Activated T-helper 2 cell treated with anti-CD3 and anti-CD28 coated beads, Interferon-gamma antibody, Interleukin-2, Interleukin-4, amounts not matched to agents 10 μg/mL and 5 μg/mL and 100 μg/mL, durations not matched to agents 14 hours and 24 hours and 36 hours (primary cell): ENCODE results near the gene OPHN1. TPM values are rescaled to one million over a fixed set of nuclear protein-coding genes. Genes with fewer than 3 reads are reported as not detected.

Source experiments
- DNase-seq: peaks from one replicate; pipeline ENCODE4 v3.0.0; 2021; ENCODE audit warnings: low spot score
- H3K27ac Mint-ChIP-seq: one replicate; pipeline ENCODE4 v1.8.0; 2021; ENCODE audit warnings: mixed read lengths
- H3K27me3 Mint-ChIP-seq: one replicate; pipeline ENCODE4 v1.8.0; 2021; ENCODE audit warnings: low read depth, mixed read lengths
- H3K36me3 Mint-ChIP-seq: one replicate; pipeline ENCODE4 v1.8.0; 2021; ENCODE audit warnings: low read depth, mixed read lengths
- H3K4me1 Mint-ChIP-seq: one replicate; pipeline ENCODE4 v1.8.0; 2021; ENCODE audit warnings: low read depth, mixed read lengths
- H3K4me3 Mint-ChIP-seq: one replicate; pipeline ENCODE4 v1.8.0; 2021; ENCODE audit warnings: low read depth, mild to moderate bottlenecking, moderate library complexity, mixed read lengths
- H3K9me3 Mint-ChIP-seq: one replicate; pipeline ENCODE4 v1.8.0; 2021; ENCODE audit warnings: mixed read lengths
- intact Hi-C: fragments of 100-400 bp; cut with micrococcal nuclease; formaldehyde crosslinking; loops from one replicate; pipeline ENCODE4 v1.15.1; 2023
- total RNA-seq: library from RNA; stranded (reverse); gene quantifications from 2 replicates; pipeline ENCODE4 v1.2.3, GENCODE V29; 2022

OPHN1 gene
- total RNA-seq, 1 donor from 2014 or later = 0.07 TPM

- Mint-ChIP-seq H3K4me3 (no peak overlapping the region), H3K27ac (no peak overlapping the region), H3K27me3 (peaks cover 16% of the 10 kb centered on the region), H3K36me3 (no peaks in the 10 kb centered on the region), H3K9me3 (no peaks in the 10 kb centered on the region), H3K4me1 (peaks cover 8% of the 10 kb centered on the region)
- intact Hi-C loops = no loop called here
- no peak for DNase-seq
These were observed 7.6 kb upstream of the OPHN1 start for GRCh38 chrX:68440940-68441339.

- DNase-seq = no peak
- intact Hi-C loops = no loop called here
- Mint-ChIP-seq H3K9me3 (no peaks in the 10 kb centered on the region), H3K27me3 (peaks cover 18% of the 10 kb centered on the region), H3K36me3 (no peaks in the 10 kb centered on the region), H3K4me3 (no peak overlapping the region), H3K27ac (no peak overlapping the region), H3K4me1 (peaks cover 8% of the 10 kb centered on the region)
These were observed 7.1 kb upstream of the OPHN1 start for GRCh38 chrX:68440442-68440841.

- DNase-seq = no peak
- peaks cover 8% of the 10 kb centered on the region for H3K4me1 Mint-ChIP-seq
- no peaks in the 10 kb centered on the region for H3K9me3 Mint-ChIP-seq
These were observed 6.0 kb upstream of the OPHN1 start for GRCh38 chrX:68439341-68439740.

GRCh38 chrX:68438575-68438974, 5.3 kb upstream of the OPHN1 start:
- Mint-ChIP-seq H3K27ac (no peak overlapping the region), H3K27me3 (peaks cover 30% of the 10 kb centered on the region), H3K4me1 (peaks cover 8% of the 10 kb centered on the region), H3K4me3 (no peak overlapping the region), H3K9me3 (no peaks in the 10 kb centered on the region), H3K36me3 (no peaks in the 10 kb centered on the region)
- intact Hi-C loops = no loop called here
- no peak for DNase-seq

More at GRCh38 chrX:68439341-68439740, 6.0 kb upstream of the OPHN1 start:
- intact Hi-C loops = no loop called here
- Mint-ChIP-seq H3K27ac (no peak overlapping the region), H3K27me3 (peaks cover 23% of the 10 kb centered on the region), H3K4me3 (no peak overlapping the region), H3K36me3 (no peaks in the 10 kb centered on the region)

- Mint-ChIP-seq H3K4me1 (no peaks in the 10 kb centered on the region), H3K27me3 (peaks cover 40% of the 10 kb centered on the region), H3K9me3 (no peaks in the 10 kb centered on the region), H3K36me3 (no peaks in the 10 kb centered on the region), H3K27ac (no peak overlapping the region), H3K4me3 (peak overlapping the region; percentile 69)
- intact Hi-C loops = no loop called here
- no peak for DNase-seq
These were observed 645 bp upstream of the OPHN1 start for GRCh38 chrX:68433981-68434299.

GRCh38 chrX:68432648-68433047, 647 bp downstream of the OPHN1 start:
- Mint-ChIP-seq H3K4me1 (no peaks in the 10 kb centered on the region), H3K27me3 (peaks cover 40% of the 10 kb centered on the region), H3K36me3 (no peaks in the 10 kb centered on the region), H3K27ac (no peak overlapping the region), H3K9me3 (no peaks in the 10 kb centered on the region), H3K4me3 (peak overlapping the region; percentile 69)
- intact Hi-C loops = no loop called here
- DNase-seq = no peak

- peaks cover 40% of the 10 kb centered on the region for H3K27me3 Mint-ChIP-seq
These were observed 1.5 kb downstream of the OPHN1 start for GRCh38 chrX:68431836-68432235.

GRCh38 chrX:68429216-68429615, 4.1 kb downstream of the OPHN1 start:
- intact Hi-C loops = no loop called here
- Mint-ChIP-seq H3K4me1 (no peaks in the 10 kb centered on the region), H3K27me3 (peaks cover 28% of the 10 kb centered on the region), H3K27ac (no peak overlapping the region), H3K4me3 (no peak overlapping the region), H3K36me3 (no peaks in the 10 kb centered on the region), H3K9me3 (no peaks in the 10 kb centered on the region)
- no peak for DNase-seq

More at GRCh38 chrX:68431836-68432235, 1.5 kb downstream of the OPHN1 start:
- Mint-ChIP-seq H3K36me3 (no peaks in the 10 kb centered on the region), H3K27ac (no peak overlapping the region), H3K4me1 (no peaks in the 10 kb centered on the region), H3K4me3 (no peak overlapping the region), H3K9me3 (no peaks in the 10 kb centered on the region)
- DNase-seq = no peak
- intact Hi-C loops = no loop called here

GRCh38 chrX:68428431-68428830, 4.9 kb downstream of the OPHN1 start:
- no peak for DNase-seq
- Mint-ChIP-seq H3K36me3 (no peaks in the 10 kb centered on the region), H3K27me3 (peaks cover 21% of the 10 kb centered on the region), H3K9me3 (no peaks in the 10 kb centered on the region), H3K4me3 (no peak overlapping the region), H3K4me1 (no peaks in the 10 kb centered on the region), H3K27ac (no peak overlapping the region)
- intact Hi-C loops = no loop called here

- no peak overlapping the region for H3K27ac Mint-ChIP-seq
- H3K9me3 Mint-ChIP-seq = no peaks in the 10 kb centered on the region
- H3K4me1 Mint-ChIP-seq = peaks cover 3% of the 10 kb centered on the region
- peaks cover 1% of the 10 kb centered on the region for H3K27me3 Mint-ChIP-seq
- intact Hi-C loops = no loop called here
- no peaks in the 10 kb centered on the region for H3K36me3 Mint-ChIP-seq
- H3K4me3 Mint-ChIP-seq = no peak overlapping the region
- no peak for DNase-seq
These were observed 8.6 kb downstream of the OPHN1 start for GRCh38 chrX:68424719-68425118.

GRCh38 chrX:68422478-68422877, 10.8 kb downstream of the OPHN1 start:
- Mint-ChIP-seq H3K27ac (no peak overlapping the region), H3K36me3 (no peaks in the 10 kb centered on the region), H3K4me3 (no peak overlapping the region), H3K9me3 (no peaks in the 10 kb centered on the region), H3K4me1 (peaks cover 3% of the 10 kb centered on the region), H3K27me3 (peaks cover 1% of the 10 kb centered on the region)
- DNase-seq = no peak
- intact Hi-C loops = no loop called here

GRCh38 chrX:68421636-68422035, 11.7 kb downstream of the OPHN1 start:
- Mint-ChIP-seq H3K9me3 (no peaks in the 10 kb centered on the region), H3K27ac (no peak overlapping the region), H3K27me3 (peaks cover 1% of the 10 kb centered on the region), H3K4me1 (peaks cover 3% of the 10 kb centered on the region), H3K4me3 (no peak overlapping the region), H3K36me3 (no peaks in the 10 kb centered on the region)
- no peak for DNase-seq
- intact Hi-C loops = no loop called here

- Mint-ChIP-seq H3K4me1 (peaks cover 3% of the 10 kb centered on the region), H3K9me3 (no peaks in the 10 kb centered on the region), H3K27ac (no peak overlapping the region), H3K36me3 (no peaks in the 10 kb centered on the region), H3K27me3 (peaks cover 1% of the 10 kb centered on the region), H3K4me3 (no peak overlapping the region)
- DNase-seq = no peak
- intact Hi-C loops = no loop called here
These were observed 12.7 kb downstream of the OPHN1 start for GRCh38 chrX:68420559-68420958.

GRCh38 chrX:68419975-68420374, 13.3 kb downstream of the OPHN1 start:
- Mint-ChIP-seq H3K9me3 (no peaks in the 10 kb centered on the region), H3K4me3 (no peak overlapping the region), H3K36me3 (no peaks in the 10 kb centered on the region), H3K27me3 (peaks cover 1% of the 10 kb centered on the region), H3K27ac (no peak overlapping the region), H3K4me1 (peaks cover 3% of the 10 kb centered on the region)
- intact Hi-C loops = no loop called here
- DNase-seq = no peak
